Testis (tissue), 2 donors: ENCODE measurements around the gene KDM4C.

Source experiments
- CTCF ChIP-seq, 3 experiments: fragments of 450-650 bp in 2 of 3; fragments of 200-600 bp in 1 of 3; sonication (generic) in 1 of 3; IDR thresholded peaks; one replicate each; pipeline ENCODE4 v1.5.1; 2016 to 2019; ENCODE audit warnings: antibody characterized with exemption in 3 of 3, mild to moderate bottlenecking in 2 of 3, moderate library complexity in 1 of 3
- POLR2A ChIP-seq: fragments of 450-650 bp; IDR thresholded peaks from one replicate; pipeline ENCODE4 v1.6.1; 2017; ENCODE audit warnings: antibody characterized with exemption, mild to moderate bottlenecking, moderate library complexity

- TF ChIP-seq CTCF (IDR thresholded peaks at IDR 0.05) (no peak), POLR2A (no peak)
Observed at GRCh38 chr9:7192266-7192665, 434.5 kb downstream of the KDM4C start.
